AG20443 (cell line): ENCODE results near the gene PCDH9.

ENCODE experiments used
- DNase-seq: peaks from one replicate; pipeline ENCODE4 v3.0.0; 2012; ENCODE audit warnings: low spot score, mixed read lengths

Gene PCDH9

DNA sequence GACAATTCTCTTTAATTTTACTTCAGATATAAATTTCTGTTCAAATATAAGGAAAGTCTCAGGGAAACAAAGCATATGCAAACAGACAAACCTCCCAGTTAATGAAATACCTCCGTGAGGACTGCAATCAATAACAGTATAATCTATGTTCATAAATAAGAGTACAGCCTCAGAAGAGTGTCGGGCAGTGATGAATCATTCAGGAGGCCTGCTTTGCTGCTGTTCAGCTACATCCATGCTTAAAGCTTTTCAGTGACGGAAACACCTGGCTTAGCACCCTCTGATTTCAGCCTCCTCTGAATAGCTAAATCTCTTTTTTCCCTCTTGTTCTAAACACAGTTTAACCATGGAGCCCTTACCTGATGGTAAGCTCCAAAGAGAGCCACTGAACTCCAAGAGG is 69.0 kb downstream of the PCDH9 start:
- DNase-seq = no peak

DNA sequence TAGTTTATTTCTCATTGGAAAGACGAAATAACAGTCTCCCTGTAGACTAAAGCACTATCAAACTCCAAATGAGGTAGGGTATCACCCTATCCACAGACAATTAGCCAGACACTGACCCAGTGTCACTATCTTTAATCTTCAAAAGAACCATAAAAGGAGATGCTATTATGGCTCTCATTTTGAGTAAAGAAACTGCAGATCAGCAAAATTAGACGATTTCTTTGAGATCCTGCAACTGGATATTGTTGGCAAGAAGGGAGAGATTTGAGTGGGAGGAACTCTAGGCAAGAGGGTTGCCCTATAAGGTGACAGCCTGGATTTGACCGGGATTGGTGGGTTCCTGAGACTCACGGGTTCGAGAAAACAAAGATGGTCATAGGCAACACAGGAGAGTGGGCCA is 71.2 kb downstream of the PCDH9 start:
- no peak for DNase-seq

DNA sequence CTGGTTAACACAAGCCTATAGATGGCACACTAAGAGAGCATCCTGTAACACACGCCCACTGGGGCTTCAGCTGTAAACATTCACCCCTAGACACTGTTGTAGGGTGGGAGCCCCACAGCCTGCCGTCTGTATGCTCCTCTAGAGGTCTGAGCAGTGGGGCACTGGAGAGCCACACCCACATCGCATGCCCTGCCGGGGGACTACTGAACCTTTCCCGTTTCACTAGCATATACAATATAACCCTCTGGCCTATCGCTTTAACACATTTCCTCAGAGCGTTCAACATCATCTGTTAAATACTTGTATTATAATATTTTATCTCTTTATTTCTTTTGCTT is 73.4 kb downstream of the PCDH9 start:
- no peak for DNase-seq

DNA sequence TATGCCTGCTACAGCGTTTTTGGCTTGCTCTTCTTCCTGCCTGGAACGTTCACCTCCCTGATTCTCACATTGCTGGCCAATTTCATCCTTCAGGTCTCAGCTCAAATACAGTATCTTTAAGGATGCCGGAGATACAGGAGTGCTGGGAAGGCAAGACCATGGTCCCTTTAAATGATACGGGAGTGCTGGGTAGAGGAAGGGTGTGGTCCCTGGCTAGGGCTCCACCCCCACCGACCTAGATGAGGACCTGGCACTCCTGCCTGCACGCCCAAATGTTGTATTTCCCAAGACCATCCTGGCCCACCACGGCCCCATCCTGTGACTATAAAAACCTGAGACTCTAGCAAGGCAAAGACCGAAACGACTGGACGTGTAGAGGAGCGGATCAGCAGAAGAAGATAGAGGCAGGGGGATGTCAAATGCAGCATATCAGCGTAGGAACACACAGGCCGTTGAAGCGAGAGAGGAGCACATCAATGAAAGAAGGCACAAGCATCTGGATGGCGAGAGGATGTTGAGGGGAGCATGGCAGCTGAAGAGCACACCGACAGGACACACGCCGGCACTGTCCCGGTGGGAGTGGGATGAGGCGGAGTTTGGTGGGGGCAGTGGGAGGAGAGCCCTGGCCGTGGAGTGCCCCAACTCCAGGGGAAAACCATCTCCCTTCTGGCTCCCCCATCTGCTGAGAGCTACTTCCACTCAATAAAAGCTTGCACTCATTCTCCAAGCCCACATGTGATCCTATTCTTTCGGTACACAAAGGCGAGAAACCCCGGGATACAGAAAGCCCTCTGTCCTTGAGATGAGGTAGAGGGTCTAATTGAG is 74.0 kb downstream of the PCDH9 start:
- no peak for DNase-seq

DNA sequence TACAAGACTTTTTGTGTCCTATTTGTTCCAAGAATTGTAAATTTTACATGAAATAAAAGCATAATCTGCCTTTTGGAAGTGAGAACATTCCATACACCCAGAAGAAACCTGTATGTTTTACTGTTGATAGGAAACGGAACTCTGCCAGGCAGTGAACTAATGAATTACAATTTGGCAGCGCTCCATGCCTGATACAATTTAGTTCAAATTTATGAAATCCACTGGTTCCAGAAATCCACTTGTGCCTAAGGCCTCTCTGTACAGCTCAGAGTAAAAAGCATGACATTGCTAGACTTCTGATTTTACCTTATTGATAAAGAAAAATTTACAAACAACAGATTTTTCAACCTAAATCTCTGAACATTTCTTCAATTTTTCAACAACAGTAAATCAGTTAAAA is 78.1 kb downstream of the PCDH9 start:
- DNase-seq = no peak

DNA sequence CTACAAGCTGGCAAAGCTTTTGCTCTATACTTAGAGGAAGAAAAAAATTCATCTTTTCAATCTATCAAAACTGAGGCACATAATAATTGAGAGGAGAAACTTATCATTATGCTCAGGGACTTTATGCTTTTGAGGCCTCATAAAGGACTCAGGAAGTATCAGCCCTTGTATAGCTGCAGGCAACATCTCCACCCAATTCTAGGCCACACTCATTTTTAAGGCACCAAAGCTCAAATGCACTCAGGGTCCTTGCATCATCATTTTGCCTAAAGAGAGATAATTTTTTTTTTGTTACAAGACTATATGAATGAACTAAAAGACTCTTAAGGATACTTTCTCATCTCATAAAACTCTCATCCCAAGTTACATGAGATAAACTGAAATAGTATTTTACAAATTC is 78.5 kb downstream of the PCDH9 start:
- DNase-seq = no peak

DNA sequence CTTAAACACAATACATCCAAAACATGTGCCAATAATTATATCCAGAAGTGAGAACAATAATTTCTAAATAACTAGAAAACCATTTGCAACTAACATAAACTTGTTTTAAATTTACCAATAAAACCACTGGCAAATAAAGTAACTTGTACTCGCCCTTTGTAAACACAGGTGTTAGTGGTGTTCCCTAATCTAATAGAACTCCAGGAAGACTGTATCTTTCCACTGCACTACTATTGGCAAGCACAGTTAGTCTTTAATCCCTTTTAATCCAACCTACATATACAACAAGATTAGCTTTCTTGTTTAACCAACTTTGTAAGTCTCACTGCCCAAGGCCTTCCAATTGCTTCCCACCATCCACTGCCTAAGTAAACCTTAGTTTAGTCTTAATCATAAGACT is 79.5 kb downstream of the PCDH9 start:
- DNase-seq = no peak

DNA sequence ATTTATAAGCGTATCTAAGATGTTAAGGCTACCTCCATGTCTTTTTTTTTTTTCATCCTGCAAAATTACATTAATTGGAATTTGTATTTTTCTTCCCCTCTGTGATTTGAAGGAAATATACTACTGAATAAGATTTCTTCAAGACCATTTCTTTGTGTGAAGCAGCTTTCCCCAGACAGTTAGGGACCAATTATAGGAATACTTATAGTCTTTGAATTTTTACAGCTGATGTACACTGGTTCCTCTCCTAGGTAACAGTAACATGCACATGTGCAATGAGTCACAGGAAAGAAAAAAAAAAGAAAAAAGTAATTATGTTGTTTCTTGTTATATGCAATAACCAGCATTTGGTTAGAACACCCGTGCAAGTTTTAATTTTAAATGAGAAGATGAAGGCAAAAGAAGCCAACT is 82.0 kb downstream of the PCDH9 start:
- peak; percentile 3 for DNase-seq

DNA sequence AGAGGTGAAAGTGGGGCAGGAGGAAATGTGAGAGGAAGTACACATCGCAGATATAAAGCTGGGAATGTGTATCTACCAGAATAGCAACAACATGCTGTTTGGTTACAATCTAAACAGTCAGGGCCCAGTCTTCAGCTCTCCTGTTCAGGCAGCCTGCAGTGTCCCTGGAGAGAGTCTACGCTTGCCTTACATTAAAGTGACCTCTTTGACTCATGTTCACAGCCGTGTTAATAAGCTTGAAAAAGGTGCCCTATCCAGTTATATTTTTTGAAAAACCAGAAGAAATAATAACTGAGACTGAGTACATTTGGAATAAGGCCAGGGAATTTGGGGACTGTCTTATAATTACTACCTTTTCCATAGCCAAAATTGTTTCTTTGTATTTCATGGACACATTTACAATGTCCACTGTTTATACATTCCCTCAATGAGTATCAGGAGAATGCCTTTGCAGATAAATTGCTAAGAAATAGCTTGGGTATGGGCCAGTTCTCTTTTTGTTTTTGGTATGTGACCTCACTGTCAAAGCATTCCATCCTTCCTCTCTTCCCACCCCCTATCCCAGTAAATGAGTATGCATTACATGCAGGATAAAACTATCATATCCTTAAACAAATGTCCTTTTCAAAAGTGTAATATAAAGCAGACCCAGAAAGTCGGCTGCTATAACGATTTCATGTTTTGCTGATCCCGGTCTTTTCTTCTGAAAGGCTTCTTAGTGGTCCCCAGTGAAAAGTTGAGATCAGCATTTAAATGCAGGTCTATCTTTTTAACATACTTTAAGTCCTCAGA is 82.6 kb downstream of the PCDH9 start:
- DNase-seq = peak; percentile 14

DNA sequence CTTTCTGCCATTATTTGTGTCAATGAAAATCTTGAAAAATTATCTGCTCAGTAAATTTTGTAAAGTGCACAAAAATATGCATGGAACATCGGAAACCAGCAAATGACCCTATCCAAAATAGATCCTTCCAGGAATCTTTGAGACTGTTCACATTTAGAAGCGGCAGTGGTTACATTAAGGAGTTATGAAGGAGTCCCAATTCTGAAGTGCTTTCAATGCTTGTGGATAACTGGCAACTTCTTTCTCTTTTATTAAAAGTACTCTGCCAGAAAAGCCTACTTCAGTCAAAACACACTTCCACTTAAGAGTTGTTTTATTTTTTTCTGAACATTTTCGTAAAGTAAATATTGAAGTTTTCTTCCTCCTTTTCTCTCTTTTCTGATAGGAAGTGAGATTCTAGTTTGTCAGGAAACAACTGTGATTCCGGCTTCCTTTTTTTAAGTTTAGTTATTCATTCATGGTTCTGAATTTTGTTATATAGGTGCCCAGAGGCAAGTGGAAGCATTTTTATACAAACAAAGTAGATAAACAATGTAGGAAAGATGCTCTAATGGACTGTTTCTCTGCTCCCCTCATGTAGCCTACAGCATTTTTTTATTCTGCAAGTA is 83.5 kb downstream of the PCDH9 start:
- DNase-seq = no peak

DNA sequence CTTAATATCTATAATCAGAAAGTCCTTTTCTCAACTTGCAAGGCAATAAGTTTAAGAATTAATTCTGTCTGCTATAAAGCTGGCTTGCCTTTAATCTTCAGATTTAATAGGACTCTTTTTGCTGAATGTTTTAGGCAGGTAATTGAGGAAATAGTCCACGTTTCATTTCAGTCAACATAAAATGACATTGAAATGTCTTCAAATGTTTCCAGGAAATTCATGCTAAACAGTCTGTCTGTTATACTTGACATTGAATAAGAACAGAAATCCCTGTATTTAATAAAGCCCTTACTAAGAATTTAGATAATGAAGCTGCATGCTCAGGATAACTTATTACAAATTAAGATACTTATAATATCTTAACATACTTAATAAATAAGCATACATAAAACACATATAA is 84.2 kb downstream of the PCDH9 start:
- no peak for DNase-seq

DNA sequence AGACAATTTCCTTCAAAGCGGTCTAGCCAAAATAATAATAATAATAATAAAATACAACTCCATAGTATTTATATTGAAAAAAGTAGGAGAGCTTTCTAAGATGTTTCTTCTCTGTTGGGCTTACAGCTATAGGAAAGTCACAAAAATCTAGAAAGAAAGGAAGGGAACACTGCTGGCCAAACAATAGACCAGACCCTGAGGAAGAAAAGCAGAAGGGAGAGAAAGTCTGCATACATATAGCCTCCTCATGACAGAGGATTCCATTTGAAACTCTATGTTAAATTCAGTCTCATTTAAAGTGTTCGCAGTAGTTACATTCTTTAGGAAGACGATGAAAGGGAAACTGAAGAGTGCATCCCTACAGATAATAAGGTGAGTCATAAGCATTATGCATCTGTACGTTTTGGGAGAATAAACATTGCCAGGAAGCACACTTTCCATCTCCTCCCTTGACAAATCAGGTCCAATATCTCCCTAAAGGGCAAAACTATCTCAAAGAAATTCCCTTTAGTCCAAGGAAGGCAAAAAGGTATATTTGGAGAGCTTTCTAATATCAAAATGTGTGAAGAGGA is 86.5 kb downstream of the PCDH9 start:
- DNase-seq = no peak

DNA sequence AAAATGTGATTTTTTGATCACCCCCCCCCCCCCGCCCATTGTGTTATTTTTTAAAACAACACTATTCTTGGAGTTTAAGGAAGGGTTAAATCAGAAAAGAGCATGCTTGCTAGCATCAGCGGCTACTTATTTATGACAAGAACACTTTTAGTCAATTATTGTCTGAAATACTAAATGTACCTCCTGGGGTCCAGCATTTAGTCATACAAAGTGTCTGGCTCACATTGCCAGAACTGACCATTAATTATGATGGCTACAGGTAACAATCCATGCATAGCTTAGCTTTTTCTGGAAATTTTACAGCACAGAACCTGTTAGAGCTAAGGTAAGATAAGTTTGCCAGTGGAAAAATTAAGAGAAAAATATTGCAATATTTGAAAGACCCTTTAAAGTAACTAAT is 90.1 kb downstream of the PCDH9 start:
- no peak for DNase-seq

DNA sequence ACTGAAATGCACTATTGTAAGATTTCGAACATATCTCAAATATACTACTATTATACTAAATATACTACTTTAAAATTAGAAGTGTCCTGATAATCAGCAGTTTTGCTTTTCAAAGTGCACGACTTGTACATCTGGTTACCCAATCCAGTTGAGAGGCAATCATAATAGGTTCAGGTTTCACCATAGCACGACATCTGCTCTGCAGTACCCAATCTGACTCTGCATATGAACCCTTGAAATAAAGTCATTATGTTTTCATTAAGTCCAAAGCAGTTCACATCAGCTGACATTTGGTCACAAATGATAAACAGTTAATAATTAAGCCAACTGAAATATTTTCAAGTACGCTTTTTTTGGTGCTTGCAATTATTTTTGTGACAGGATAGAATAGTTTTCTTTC is 90.6 kb downstream of the PCDH9 start:
- no peak for DNase-seq

DNA sequence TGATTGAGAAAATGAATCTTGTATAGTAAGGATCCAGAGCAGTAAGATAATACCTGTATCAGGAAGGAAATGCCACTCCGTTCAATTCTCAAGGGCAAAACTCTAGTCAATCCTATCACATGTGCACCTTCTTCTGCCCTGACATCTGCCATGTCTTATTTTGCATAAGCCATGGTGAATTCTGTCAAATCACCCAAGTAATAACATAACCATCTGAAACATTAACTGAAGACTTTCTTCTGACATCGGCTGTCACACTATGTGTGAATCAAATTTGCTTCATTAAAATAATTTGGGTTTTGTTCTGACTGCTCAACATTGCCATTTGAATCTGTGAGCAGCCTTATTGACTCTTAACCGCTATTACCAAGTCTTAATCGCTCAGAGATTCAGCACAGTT is 91.2 kb downstream of the PCDH9 start:
- no peak for DNase-seq

DNA sequence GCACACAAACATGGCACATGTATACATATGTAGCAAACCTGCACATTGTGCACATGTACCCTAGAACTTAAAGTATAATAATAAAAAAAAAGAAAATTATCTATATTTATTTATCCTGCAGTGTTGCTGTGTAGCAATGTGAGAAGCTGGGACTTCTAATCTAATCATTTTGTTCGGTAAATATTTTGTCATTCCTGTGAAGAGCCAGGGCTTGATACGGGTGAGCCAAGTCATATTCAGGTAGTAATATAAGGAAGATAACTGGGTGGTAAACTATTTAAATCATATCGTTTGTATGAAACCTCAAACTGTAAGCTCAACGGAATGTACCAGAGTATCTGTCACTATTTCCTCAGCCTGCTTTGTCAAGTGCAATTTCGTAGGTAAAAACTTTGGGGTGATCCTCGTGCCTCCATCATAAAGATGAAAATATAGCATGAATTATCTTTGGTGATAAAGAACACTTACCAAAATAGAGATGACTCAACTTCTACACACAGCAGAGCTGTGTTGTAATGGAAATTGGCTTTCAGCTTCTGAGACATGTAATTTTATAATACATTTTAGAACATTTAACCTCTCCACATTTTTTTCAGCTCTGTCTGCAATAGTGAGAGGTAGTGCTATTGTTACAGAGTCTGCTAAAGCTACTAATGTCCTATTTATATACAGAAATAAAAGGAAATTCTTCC is 92.9 kb downstream of the PCDH9 start:
- DNase-seq = no peak

DNA sequence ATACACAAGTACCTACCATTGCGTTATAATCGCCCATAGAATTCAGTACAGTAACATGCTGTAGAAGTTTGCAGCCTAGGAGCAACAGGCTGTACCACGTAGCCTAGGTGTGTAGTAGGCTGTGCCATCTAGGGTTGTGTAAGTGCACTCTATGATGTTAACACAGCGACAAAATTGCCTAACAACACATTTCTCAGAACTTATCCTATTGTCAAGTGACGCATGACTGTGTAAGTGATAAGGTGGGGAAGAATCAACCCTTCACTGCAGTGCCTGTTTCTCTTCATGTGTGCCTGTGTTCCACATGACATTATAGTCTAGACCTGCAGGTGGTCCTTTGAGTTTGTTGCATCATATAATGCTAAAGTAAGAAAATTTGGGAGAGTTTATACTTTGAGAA is 94.0 kb downstream of the PCDH9 start:
- DNase-seq = no peak

DNA sequence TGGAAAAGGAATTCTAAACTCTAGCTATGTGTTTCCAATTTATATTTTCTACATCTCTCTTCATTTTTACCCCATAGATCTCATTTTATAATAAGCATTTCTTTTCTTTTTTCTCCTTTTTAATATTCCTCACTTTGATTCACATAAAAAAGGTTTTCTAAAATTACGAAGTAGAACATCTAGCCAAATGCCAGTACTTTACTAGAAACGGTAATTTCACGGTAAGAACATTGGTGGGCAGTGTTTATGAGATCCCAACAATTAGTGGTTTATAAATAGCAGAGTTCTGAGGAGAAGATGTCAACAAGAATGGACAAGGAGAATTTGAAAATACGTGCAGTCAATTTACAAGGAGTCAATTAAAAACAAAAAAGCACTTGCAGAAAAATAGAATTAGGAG is 94.8 kb downstream of the PCDH9 start:
- DNase-seq = no peak

DNA sequence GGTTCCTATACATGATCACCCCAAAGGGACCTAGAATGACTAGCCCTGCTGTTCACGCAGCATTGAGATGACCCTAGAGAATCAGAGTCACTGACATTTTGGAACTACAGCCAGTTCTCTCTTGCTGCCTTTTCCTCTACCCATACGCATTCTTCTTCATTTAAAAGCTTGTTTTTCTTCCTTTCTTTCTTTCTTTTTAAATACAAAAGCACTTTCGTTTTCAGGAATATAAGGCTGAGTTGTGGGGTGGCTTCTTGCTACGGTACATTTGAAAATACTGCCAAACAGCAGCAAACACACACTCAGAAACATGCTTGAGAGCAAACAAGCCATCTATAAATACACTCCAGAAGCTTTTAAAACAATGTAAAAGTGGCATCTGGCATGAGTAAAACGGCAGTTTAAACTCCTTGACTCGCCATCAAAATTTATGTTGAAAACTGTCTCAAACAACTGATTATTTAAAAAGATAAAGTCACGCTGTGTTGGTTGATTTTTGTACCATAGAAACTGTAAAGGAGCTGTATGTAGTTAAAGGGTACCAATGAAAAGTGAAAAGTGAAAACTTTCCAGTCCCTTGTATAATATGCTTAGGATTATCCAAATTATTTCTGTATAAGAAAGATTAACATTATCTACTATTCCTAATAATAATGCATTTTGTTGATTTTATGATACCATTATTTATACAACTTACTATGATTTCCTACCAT is 95.6 kb downstream of the PCDH9 start:
- no peak for DNase-seq

DNA sequence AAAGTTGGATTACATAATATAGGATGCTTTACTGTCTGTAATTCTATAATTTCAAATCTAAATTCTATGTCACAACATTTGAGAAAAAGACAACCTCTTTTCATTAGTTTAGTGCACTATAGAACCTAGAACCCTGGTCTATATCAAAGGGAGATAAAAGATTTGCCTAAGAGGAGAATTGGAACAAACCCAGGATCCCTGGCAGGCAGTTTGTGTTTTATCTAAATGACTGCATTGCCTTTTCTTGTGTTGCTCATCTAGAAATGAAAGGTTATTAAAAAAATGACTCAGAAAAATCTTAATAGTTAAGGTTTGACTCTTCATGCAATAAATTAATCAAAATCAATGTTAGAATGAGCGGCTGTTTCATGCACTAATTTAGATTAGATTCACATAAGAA is 96.7 kb downstream of the PCDH9 start:
- DNase-seq = no peak

DNA sequence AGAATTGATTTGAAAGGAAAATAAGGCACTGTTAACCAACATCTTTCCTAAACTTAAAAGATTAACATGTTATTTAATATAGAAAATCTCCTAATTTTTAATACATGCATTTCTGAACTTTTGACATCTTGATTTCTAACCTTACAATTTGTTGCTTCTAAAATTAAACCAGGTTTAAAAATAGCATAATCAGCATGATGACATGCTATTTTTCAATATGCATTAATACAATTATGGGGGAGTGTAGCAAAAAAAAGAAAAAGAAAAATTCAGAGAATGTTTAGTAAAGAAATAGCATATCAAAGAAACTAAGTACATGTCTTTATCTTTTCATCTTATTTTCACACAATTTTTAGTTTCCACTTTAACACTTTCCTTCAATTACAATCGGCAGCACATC is 98.7 kb downstream of the PCDH9 start:
- no peak for DNase-seq

DNA sequence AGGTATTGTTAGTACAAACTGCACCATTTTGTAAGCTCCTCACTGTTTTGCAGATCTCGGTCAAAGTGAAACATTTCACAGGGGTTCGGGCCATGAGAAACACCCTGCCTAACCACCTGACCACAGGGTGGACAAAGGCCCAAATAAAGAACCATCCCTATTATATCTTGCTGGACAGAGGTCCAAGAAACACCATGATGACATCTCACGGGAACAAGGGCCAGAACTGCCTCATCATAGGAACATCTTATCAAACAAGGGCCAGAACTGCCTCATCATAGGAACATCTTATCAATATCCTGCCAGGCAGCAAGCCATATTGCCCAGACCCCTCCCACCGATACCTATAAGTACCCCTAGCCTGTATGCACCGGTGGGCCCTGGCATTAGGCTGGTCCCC is 99.7 kb downstream of the PCDH9 start:
- no peak for DNase-seq
